GM21381 (cell line): ENCODE data around the gene PPP3R1.

Experiments used
- ATAC-seq: cut with Tn5 transposase; IDR thresholded peaks from one replicate; pipeline ENCODE4 v1.9.1; 2021; ENCODE audit warnings: mild to moderate bottlenecking, moderate library complexity; ENCODE audit not compliant: unreplicated experiment

Gene PPP3R1

DNA sequence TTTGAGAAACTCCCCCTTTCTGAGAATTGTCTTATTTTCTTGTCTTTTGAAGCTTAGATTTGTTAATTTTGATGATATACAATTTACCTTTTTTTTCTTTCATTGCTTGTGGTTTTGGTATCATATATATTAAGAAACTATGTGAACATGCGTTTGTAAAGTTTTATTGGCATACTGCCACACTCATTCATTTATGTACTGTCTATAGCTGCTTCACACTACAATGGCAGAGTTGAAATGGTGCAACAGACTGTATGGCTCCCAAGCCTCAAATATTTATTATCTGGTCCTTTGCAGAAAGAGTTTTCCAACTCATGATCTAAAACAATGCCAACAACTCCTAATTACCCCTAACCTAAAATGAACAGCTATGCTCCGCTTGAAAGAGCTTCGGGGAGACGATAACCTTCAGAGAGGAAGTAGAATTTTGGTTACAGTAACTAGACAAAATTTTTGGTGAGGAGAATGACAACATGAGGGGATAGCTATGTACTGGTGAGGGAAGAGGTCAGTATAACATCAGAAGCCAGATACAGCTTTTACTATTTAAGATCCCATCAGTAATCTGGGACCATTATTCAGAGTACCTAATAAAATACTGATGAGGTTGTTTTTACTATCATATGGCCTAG, 16.1 kb downstream of the PPP3R1 start:
- no peak for ATAC-seq

DNA sequence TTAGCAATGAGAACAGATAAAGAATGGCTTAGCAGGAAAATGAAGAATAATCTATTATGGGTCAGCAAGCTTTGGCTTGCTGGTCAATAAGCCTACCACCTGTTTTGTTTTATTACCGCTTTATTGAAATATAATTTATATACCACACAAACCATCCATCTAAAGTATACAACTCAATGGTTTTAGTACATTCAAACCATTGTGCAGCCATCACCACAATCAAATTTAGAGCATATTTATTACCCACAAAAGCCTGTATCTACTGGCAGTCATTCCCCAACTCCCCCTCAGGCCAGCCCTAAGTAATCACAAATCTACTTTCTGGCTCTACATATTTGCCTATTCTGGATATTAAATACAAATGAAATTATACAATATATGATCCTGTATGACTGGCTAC, 17.2 kb downstream of the PPP3R1 start:
- ATAC-seq = no peak

DNA sequence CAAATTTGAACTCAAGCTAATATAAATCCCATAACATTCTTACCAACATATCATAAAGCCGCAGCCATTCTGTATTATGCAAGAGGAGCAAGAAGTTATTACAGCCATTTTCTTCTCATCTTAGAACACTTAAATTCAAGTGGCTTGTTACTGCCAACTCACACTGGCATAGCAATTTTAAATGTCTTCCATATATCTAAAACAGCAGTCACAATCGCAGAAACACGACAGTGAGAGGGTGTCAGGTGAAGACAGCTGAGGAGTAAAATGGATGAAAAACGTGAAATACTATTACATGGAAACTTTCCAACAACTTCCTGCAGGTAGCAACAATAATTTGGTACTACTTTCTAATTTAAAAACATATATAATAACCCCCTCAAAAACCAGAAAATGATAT, 17.9 kb downstream of the PPP3R1 start:
- no peak for ATAC-seq

DNA sequence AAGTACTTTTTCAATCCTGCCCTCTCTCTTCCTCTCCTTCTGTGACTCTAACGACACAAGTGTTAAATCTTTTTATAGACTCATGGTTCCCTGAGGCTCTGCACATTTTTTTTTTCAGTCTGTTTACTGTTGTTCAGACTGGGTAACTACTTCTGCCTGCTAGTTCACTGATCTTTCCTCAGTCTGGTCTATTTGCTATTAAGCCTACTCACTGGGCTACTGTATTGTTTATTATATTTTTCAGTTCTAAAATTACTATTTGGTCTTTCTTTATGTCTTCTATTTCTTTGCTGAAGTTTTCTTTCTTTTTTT, 21.3 kb downstream of the PPP3R1 start:
- no peak for ATAC-seq

DNA sequence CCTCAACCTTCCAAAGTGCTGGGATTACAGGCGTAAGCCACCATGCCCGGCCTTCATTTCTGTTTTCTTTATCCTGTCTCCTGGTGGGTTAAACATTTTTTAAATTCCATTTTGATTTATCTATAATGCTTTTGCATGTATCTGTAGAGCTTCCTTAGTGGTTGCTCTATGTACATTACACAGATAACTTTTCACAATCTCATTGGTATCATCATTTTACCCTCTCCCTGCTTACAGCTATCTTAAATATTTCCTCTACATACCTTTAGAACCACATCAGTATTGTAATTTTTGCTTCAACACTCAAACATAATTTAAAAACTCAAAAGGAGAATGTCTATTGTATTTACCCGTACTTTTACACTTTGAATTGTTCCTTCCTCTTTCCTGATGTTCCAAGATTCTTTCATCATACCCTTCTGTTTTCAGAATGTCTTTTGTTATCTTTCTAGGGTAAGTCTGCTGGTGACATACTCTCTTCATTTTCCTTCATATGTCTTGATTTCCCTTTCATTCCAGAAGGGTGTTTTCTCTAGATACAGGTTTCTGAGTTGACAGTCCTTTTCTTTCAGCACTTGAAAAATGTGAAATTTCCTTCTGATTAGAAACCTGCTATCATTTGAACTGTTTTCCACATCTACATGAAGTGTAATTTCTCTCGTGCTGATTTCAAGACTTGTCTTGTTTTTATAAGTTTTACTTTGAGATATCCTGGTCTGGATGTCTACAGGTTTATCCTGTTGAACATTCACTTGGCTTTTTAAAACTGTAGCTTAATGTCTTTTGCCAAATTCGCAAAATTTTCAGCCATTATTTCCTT, 21.9 kb downstream of the PPP3R1 start:
- no peak for ATAC-seq

DNA sequence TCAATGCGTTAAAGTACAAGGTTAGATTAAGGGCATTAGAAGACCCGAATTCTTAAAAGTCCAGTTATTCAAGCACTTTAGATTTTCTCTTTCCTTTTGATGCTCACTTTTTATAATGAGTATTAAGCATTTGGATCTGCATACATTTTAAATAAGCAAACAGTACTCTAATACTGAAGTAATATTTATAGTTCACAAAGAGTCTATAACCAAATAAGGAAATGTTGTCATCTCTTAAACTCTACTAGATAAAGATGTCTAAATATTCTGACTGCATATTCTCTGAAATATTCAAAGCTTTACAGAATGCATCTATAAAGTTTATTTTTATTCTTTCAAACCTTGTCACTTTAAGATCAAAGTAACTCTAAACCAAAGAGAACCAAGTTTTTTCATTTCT, 25.5 kb downstream of the PPP3R1 start:
- no peak for ATAC-seq

DNA sequence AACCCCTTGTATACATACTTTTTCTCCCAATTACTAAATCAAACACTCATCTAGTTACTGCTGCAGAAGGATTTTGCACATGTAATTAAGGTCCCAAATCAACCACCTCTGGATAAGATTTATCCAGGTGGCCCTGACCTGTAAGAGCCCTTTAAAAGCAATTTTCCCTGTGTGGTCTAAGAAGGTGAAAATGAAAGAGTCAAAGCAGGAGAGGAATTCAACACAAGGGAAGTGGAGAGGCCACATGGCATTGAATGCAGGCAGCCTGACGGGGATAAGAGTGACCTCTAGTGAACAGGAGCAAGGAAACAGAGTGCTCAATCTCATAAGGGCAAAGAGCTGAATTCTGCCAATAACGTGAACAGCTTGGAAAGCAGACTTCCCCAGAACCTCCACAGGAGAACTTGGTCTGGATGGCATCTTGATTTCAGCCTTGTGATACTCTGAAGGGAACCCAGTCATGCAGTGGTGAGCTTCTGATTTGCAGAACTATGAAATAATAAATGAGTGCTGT, 27.2 kb downstream of the PPP3R1 start:
- peak; percentile 82 for ATAC-seq

DNA sequence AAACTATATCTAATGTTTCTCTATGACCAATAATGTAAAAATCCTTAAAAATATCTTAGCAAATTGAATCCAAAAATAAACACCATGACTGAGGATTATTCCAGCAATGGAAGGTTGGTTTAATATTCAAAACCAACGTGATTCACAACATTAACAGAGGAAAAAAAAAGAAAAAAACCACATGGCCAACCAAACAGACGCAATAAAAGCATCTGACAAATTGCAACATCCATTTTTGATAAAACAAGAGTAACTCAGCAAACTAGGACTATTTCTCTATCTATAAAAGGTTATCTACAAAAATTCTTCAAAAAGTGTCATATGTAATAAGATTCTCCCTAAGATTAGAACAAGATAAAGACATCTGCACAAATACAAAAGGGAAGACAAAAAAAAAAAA, 28.9 kb downstream of the PPP3R1 start:
- ATAC-seq = no peak

DNA sequence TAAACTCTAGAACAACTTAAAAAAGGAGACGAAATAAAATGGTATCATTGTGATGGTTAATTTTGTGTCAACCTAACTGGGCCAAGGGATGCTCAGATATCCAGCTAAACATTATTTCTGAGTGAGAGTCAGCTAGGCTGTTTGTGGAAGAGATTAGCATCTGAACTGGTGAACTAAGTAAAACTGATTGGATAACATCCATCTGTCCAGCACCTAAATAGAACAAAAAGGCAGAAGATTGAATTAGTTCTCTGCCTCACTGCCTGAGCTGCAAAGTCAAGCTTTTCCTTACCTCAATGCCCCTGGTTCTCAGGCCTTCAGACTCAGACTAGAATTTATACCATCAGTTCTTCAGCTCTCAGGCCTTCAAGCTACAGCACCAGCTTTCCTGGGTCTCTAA, 30.0 kb downstream of the PPP3R1 start:
- no peak for ATAC-seq

DNA sequence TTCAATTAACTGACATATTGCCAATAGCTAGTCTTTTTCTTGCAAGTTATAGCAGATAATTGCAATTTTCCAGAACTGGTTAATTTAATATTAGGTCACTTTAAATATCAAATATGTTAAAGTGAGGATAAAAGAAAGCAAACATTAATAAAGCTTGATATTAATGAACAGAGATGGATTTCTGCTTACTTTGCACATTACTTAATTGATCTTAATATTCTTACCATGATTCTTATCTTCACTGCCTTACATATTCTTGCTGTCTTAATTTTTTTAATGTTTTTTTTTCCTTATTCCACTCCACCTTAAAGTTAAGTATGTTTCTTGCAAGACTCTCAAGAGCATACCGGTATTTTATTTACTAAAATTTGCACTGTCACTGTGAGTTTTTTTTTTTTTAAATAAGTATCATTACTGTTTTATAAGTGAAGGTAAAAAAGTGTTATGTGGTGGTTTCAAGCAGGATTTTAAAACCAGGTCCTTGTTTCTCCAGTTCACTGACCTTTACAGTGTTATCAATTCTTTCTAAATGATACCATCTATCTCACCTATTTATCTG, 33.9 kb downstream of the PPP3R1 start:
- ATAC-seq = no peak

DNA sequence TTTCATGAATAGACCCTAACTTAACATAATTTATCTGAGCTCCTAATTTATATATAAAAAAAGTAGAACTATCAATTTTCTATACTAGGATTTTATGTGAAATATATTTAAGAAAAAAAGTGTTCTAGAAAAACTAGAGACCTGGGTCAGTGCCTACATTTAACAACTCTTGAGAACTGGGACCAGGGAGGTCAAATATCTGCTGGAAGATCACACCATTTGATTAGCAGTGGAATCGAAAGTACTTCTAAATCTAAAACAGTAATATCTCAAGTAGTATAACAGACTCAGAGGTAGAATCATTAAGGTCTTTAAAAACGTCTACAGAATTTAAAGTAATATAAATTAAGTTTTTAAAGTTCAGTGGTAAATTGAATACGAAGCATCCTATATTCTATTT, 34.6 kb downstream of the PPP3R1 start:
- no peak for ATAC-seq

DNA sequence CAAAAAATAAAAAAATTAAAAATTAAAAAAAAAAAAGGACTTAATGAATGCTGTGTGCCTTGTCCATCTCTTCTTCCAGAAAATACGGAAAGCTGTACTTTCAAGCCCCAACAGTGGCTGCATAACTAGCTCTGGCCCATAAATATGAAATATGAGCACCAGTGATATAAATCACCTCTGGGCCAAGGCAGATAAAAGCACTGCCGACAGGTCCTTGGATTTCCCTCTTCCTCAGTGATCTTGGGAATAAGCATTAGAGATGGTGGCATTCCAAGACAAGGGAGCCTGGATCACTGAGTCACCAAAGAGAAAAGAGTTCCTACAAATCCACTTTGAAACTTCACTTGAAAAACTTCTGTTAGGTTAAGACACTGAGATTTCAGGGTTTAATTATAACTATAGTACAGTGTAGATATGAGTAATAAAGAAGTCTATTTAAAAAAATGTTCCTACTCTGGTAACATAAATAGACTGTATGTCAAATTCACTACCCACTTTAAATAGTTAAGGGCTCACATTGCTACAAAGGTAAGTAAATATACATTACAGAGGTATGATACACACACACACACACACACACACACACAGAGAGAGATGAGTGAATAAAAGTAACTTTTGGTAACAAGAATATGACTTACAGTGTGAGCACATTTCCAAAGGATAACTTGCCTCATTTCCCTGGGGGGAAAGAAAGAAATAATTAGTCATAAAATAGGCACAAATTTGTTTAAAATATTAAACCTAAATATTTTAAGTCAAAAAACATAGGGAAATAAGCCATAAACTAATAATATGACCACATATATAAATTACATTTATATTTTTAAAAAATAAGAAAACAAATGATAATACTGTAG, 35.6 kb downstream of the PPP3R1 start:
- ATAC-seq = no peak

DNA sequence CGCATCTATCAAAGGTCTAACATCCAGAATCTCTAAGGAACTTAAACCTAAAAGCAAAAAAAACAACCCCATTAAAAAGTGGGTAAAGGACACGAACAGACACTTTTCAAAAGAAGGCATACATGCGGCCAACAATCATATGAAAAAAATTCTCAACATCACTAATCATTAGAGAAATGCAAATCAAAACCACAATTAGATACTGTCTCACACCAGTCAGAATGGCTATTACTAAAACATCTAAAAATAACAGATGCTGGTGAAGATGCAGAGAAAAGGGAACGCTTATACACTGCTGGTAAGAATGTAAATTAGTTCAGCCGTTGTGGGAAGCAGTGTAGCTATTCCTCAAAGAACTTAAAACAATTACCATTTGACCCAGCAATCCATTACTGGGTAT, 38.0 kb downstream of the PPP3R1 start:
- peak; percentile 75 for ATAC-seq

DNA sequence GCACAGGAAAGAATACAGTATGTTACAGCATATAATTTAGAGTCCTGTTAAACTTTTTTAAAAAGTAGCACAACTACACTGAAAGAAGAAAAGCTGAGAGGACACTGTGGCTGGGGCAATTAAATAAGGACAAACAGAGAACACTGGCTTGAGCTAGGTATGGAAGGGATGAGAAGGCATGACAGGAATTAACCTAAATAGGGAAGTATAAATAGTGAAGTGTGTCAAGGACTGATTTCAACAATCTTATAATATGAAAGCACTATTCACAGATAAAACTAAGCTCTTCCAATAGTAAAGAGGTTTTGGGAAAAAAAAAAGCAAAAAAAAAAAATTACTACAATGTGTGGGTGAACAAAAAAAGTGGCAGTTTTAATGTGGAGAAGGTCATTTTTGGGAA, 45.5 kb downstream of the PPP3R1 start:
- no peak for ATAC-seq

DNA sequence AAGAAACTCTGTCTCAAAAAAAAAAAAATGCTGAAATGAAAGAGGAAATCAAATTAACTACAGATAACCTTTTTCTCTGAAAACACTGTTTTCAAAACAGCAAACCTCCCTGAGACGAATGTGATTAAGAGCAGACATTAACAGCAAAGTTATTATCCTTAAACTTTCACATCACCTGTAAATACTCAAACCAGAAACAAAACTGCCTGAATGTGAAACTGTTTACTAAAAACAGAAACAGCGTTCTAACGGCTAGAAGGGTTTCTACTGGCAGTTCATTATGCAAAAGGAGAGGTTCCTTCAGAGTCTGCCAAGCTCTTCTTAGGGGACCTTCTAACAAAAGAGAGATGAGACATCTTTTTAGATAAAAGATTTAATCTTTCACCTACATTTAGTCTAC, 48.7 kb downstream of the PPP3R1 start:
- ATAC-seq = peak; percentile 86

DNA sequence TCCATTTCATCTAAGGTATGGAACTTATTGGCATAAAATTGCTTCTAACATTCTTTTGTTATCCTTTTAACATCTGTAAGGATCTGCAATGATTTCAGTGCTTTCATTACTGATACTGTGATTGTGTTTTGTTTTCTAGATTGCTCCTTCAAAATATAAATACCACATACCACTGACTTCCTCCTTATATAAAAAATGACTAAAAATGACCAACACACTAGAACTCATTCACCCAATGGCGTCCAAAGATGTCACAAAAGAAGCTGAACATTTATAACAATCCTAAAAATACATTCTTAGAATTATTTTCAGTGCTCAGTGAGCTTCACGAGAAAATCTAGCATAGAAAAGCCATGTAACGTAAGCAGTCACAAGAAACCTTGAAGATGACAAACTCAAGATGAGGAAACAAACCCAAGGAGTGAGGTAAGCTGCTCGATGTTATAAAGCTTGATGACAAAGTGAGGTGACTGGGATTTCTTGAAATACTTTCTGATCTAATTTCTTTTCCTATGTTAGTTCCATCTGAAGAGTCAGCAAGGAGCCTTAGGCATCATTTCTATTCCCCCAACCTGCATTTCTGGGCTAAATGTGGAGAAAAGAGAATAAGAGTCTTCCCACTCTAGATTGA, 52.1 kb downstream of the PPP3R1 start:
- ATAC-seq = no peak

DNA sequence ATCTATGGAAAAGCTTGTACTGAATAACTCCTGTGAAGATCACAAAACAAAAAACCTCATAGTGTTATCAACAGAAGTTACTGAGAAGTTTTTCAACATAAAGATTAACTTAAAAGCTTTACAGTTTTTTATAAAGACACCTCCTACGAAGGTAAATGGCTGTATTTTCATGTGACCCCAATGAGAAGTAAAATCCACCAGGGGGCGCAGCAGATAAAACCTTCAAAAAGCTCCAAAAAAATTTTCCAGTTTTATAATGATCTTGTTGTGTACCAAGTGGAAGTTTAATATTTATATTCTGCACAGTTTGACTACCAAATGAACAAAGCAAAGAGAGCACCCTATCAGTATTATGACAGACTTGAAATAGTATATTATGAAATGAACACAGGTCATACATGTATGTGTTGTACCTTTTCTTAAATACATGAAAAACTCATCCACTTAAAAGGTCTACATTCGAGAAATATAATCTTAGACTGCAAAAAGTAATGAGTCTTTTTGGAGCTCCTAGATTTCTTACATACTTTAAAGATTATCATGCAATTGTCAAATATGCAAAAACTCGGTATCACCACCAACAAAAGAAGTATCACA, 56.1 kb downstream of the PPP3R1 start:
- no peak for ATAC-seq

DNA sequence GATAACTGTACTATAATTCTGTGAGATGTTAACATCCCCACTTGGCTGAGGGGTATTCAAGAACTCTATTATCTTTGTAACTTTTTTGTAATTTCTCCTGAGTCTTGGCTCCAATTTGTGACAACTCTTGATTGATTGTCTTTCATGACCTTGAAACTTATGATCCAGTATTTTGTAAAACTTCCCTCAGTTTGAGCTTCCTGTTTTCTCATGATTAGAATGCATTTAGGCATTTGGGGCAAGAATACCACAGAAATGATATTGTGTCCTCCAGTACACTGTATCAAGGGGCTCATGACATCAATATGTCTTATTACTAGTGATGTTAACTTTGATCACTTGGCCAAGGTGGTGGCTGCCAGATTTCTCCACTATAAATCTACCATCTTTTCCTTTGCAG, 57.2 kb downstream of the PPP3R1 start:
- no peak for ATAC-seq

DNA sequence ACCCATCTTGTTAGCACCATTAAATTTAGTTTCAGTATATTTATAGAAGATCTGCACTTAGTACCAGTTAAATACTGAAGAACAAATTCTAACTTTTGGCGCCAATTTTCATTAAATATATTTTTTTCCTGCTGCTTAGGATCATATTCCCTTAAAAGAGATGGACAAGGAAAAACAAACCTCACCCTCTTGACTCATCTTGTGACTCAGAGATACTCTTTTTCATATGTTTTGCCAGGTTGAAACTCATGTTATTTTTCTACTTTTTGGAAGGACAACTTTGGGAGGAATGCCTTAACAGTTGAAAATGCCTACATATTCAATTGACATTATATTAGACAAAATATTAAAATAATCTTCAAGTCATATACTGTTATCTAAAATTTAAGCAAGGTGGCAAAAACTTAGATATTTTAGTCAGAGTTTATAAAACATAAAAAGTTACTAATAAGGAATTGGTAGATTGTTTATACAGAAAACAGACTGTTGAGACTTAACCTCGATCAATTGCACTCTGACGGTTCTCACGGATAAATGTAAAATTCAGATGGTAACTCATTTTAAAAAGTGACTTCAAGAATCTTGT, 58.5 kb downstream of the PPP3R1 start:
- ATAC-seq = no peak

DNA sequence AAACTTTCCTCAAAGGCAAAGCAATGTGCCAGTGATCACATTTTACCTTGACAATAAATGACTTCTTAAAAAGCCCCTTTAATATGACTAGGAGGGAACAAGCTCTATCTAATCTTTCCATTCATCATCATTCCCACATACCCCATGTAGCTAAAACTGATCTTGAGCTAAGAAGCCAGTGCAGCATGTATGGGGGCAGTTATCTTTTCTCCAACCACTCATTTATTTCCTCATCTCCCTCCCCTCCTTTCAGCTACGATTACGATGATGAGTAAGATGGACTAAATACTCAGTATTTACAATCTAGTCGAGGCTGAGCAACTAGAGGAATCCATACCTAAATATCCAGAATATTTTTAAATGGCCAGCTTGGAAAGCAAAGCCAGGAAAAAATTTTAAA, 59.2 kb downstream of the PPP3R1 start:
- ATAC-seq = no peak
